ENCODE data around the gene IBTK.
"Not testable (repeated sequence)": the region's sequence is repeated elsewhere in the genome, so short reads cannot be mapped to it uniquely, and the experiment has no call there.

IBTK gene

GRCh38 chr6:82179415-82179814, 68.1 kb downstream of the IBTK start:
- in situ Hi-C loops (cut with MboI; ENCODE audit: low sequenced_read_pairs), result no loop called here

- in situ Hi-C loops (cut with MboI; ENCODE audit: low sequenced_read_pairs), result no loop called here
Measured at GRCh38 chr6:82178759-82179112, 68.8 kb downstream of the IBTK start.

GRCh38 chr6:82178077-82178758, 69.3 kb downstream of the IBTK start:
- in situ Hi-C loops (cut with MboI; ENCODE audit: low sequenced_read_pairs), result no loop called here

GRCh38 chr6:82176616-82177015, 70.9 kb downstream of the IBTK start:
- in situ Hi-C loops (cut with MboI; ENCODE audit: low sequenced_read_pairs), result no loop called here

DNA sequence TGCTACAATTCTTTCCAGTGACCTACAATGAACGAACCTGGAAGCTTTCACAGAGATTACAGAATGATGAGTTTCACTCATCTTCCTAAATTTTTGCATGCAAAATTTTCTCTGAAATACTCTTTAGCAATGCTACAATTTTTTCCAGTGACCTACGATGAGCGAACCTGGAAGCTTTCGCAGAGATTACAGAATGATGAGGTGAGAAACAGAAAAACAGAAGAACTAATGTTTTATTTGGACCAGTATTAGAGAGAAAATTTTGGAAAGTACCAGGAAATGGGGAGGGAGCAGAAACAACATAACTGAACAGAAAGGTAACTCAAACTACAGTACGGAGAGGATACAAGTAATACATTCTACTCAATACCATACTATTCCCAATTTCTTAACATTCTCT, 75.0 kb downstream of the IBTK start:
- in situ Hi-C loops (cut with MboI; ENCODE audit: low sequenced_read_pairs), result no loop called here

GRCh38 chr6:82169138-82169876, 78.2 kb downstream of the IBTK start:
- in situ Hi-C loops (cut with MboI; ENCODE audit: low sequenced_read_pairs), result no loop called here

DNA sequence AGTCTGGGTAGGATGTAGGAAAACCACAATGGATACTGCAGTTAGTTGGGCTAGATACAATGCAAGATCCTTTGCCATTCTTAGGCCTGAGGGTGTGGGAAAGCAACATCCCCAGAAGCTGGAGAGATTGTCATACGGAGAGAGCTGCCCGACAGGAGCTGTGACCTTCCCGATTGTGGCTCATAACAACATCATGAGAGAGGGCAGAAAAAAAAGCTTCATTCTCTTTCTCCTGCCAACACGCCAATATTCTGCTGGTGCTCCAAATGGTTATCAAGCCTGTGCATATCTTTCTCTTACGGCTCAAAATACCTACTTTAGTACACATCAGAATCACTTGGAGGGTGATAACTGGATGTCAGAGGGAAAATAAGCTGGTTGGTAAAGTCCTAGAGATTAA, 81.1 kb downstream of the IBTK start:
- in situ Hi-C loops (cut with MboI; ENCODE audit: low sequenced_read_pairs), result no loop called here

- in situ Hi-C loops (cut with MboI; ENCODE audit: low sequenced_read_pairs), result no loop called here
Measured at GRCh38 chr6:82160255-82160990, 87.1 kb downstream of the IBTK start.

DNA sequence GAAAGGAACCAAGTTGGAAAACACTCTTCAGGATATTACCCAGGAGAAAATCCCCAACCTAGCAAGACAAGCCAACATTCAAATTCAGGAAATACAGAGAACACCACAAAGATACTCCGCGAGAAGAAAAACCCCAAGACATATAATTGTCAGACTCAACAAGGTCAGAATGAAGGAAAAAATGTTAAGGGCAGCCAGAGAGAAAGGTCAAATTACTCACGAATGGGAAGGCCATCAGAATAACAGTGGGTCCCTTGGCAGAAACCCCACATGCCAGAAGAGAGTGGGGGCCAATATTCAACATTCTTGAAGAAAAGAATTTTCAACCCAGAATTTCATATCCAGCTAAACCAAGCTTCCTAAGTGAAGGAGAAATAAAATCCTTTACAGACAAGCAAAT, 94.8 kb downstream of the IBTK start:
- in situ Hi-C loops (cut with MboI; ENCODE audit: low sequenced_read_pairs), result not testable (repeated sequence)

DNA sequence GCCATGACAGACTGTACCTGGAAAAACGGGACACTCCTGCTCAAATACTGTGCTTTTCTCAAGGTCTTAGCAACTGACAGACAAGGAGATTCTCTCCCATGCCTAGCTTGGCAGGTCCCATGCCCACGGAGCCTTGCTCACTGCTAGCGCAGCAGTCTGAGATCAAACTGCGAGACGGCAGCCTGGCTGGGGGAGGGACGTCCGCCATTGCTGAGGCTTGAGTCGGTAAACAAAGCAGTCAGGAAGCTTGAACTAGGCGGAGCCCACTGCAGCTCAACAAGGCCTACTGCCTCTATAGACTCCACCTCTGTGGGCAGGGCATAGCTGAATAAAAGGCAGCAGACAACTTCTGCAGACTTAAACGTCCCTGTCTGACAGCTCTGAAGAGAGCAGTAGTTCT, 96.4 kb downstream of the IBTK start:
- in situ Hi-C loops (cut with MboI; ENCODE audit: low sequenced_read_pairs), result not testable (repeated sequence)

DNA sequence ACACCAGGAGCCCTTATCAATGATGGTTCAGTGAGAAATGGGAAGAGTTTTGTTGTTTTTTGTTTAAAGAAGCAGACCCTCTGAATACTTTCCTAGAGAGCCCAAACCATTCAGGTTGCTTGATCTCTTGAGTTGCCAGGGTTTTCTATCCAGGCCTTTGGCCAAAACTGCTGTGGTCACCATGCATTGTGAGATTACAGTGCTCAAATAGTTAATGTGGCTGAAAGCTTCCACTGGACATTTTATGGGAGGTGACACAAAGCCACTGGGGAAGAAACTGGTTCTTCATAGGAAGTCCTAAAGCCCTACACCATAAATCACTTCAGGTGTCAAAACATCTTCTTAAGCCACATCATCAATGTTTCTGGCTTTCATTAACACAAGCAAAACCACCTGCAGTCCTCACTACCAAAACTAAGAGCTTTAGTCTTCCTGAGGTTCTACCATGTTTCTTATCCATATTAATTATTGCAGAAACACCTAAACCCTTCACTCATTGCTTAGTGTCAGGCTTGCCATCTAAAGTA, 101.6 kb downstream of the IBTK start:
- in situ Hi-C loops (cut with MboI; ENCODE audit: low sequenced_read_pairs), result no loop called here

GRCh38 chr6:82144852-82145340, 102.6 kb downstream of the IBTK start:
- in situ Hi-C loops (cut with MboI; ENCODE audit: low sequenced_read_pairs), result no loop called here

DNA sequence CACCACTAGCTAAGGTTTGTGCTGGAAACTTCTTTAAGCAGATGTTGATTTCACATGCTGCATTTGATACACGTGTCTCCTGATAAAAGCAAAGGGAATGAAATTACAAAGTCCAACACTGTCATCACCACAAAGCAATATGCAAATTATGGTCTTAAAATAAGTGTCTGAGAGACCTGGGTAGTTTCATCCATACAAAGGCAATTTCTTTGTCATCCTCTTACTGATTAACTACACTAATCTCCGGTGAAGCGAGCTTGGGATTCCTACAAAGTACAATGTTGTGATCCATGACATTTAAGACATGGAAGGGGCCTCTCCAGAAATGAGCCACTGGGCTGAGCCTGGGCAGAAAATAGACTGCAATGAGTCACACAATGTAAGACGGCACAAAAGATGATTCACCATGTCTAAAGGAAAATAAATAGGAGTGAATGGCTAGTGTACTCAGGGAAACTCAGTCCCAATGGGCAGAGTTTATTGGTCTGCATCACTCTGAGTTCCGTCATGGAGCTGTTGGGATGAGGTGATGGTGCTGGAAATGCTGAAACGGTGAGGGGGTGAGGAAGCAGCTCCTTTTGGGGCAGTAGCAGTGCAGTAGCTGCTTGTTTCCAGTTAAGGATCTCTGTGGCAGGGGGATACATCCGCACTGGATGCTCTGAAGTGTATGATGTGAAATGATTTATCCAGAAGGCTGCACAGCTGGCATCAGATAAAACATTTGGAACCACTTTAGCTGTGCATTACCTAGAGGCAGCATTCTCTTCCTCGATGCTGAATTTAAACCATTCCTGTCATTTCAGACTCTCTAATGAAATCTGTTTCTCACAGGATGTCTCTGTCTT, 103.3 kb downstream of the IBTK start:
- in situ Hi-C loops (cut with MboI; ENCODE audit: low sequenced_read_pairs), result no loop called here

- in situ Hi-C loops (cut with MboI; ENCODE audit: low sequenced_read_pairs), result no loop called here
Measured at GRCh38 chr6:82143041-82143481, 104.5 kb downstream of the IBTK start.

DNA sequence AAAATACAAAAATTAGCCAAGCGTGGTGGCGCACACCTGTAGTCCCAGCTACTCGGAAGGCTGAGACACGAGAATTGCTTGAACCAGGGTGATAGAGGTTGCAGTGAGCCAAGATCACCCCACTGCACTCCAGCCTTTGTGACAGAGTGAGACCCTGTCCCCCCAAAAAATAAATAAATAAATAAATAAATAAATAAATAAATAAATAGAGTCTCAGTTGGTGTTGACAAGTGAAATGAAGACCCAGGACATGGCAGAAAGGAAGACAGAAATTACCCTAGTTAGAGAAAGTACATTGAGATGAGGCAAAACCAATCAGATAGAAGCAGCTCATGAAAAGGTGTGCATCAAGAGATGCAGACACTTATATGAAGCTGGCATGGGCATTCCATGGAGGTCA, 105.0 kb downstream of the IBTK start:
- in situ Hi-C loops (cut with MboI; ENCODE audit: low sequenced_read_pairs), result no loop called here

DNA sequence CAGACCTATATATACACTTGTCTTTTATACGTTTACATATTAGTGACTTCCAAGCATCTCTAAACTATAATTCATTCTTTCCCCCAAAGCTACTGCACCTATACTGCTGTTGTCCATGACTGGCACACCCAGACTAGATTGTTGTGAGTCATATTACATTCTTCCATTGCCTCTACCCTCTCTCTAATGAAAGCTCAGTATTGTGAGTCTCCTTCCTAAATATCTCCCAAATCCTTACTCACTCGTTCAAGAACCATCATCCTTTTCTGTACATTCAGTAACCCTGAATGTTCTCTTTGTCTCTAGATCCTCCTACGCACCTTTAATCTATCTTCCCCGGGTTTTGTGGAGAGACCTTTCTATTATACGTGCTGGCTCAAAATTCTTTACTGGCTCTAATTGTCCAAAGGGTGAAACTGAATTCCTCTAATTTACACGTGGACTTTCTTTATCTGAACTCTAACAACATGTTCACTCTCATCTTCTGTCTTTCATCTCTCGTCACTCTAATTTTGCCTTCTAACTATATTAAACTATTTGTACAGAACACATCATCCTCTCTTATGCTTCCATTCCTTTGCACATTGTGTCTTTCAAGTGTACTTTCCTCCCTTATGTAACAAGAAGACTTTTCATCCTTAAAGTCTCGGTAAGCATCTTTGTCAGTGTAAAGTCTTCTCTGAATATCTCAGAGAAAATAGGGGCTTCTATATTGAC, 109.3 kb downstream of the IBTK start:
- in situ Hi-C loops (cut with MboI; ENCODE audit: low sequenced_read_pairs), result no loop called here

DNA sequence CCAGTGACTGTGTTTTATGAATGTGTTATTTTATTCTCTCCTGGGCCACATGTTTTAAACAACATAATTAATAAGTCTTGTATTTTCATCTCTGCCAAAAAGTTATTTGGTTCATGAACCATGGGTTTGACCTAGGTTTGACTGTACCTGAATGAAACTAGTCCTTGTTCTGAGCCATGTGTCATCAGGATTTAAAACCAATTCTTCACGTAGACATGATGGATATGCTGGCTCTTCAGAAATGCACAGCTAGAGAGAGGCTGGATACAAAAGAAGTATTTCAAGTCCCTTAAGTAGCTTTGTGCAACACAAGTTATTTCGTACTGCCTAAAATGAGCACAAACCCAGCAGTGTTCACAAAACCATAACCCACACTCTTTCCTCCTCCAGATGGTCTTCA, 116.1 kb downstream of the IBTK start:
- in situ Hi-C loops (cut with MboI; ENCODE audit: low sequenced_read_pairs), result no loop called here

- in situ Hi-C loops (cut with MboI; ENCODE audit: low sequenced_read_pairs), result no loop called here
Measured at GRCh38 chr6:82129797-82130196, 117.7 kb downstream of the IBTK start.

- in situ Hi-C loops (cut with MboI; ENCODE audit: low sequenced_read_pairs), result not testable (repeated sequence)
Measured at GRCh38 chr6:82128973-82129372, 118.6 kb downstream of the IBTK start.

DNA sequence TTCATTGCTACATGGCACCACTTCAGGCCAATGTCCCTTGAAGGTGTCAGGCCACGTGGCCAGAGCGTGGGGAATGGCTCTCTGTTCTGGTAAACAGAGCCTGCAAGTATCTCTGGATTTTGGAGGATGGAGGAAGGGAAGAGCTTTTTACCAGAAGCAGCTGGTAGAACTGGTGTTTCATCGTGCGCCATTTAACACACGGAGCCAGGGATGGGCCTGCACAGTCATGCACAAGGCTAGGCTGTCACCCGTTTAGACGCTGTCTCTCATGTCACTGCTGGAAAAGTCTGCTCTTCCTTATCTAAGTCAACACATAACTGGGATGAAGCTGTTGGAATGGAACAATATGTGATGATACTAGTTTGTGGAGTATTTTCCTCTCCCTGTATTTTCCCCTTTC, 123.9 kb downstream of the IBTK start:
- in situ Hi-C loops (cut with MboI; ENCODE audit: low sequenced_read_pairs), result no loop called here
